Gastroesophageal sphincter (tissue), 3 donors: ENCODE measurements around the gene ABHD5.

Source experiments
- POLR2A ChIP-seq, 2 donors: fragments of 450-650 bp; IDR thresholded peaks; one replicate each; pipeline ENCODE4 v1.6.1; 2017; ENCODE audit warnings: antibody characterized with exemption in 2 of 2, mild to moderate bottlenecking in 2 of 2, moderate library complexity in 1 of 2
- POLR2AphosphoS5 ChIP-seq: sonication (generic); formaldehyde crosslinking; IDR thresholded peaks from one replicate; pipeline ENCODE4 v1.6.1; 2017; ENCODE audit warnings: antibody characterized with exemption
- TF ChIP-seq, protein P1 (sequence below), 4 experiments: fragments of 200-600 bp in 2 of 4; fragments of 450-650 bp in 2 of 4; sonication (generic) in 1 of 4; IDR thresholded peaks; one replicate each; pipeline ENCODE4 v1.5.1; 2017 to 2019; ENCODE audit warnings: antibody characterized with exemption in 4 of 4, mild to moderate bottlenecking in 2 of 4, moderate library complexity in 2 of 4

DNA sequence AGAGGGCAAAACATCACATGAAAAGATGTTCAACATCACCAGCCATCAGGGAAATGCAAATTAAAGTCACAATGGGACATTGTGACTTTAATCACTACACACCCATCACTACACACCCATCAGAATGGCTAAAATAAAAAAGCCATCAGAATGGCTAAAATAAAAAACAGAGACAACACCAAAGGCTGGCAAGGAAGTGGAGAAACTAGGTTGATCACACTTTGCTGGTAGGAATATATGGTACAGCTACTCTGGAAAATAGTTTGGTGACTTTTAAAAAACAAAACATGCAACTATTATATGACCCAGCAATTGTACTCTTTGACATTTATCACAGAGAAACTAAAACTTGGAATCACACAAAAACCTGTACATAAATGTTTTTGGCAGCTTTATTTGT lies 15.1 kb upstream of the ABHD5 start:
- TF ChIP-seq POLR2AphosphoS5 (no peak), POLR2A (IDR thresholded peaks at IDR 0.05) (no peak)
- TF ChIP-seq, protein P1, sequence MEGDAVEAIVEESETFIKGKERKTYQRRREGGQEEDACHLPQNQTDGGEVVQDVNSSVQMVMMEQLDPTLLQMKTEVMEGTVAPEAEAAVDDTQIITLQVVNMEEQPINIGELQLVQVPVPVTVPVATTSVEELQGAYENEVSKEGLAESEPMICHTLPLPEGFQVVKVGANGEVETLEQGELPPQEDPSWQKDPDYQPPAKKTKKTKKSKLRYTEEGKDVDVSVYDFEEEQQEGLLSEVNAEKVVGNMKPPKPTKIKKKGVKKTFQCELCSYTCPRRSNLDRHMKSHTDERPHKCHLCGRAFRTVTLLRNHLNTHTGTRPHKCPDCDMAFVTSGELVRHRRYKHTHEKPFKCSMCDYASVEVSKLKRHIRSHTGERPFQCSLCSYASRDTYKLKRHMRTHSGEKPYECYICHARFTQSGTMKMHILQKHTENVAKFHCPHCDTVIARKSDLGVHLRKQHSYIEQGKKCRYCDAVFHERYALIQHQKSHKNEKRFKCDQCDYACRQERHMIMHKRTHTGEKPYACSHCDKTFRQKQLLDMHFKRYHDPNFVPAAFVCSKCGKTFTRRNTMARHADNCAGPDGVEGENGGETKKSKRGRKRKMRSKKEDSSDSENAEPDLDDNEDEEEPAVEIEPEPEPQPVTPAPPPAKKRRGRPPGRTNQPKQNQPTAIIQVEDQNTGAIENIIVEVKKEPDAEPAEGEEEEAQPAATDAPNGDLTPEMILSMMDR (IDR thresholded peaks at IDR 0.05): no peak
